Ascending aorta (tissue), 2 donors: ENCODE measurements around the gene TRAPPC12. TPM values are rescaled to one million over a fixed set of nuclear protein-coding genes. Genes with fewer than 3 reads are reported as not detected.

Experiments
- DNase-seq, 2 donors: peaks; one replicate each; pipeline ENCODE4 v3.0.0-alpha.2; 2019; ENCODE audit warnings: low spot score in 2 of 2
- H3K27ac ChIP-seq, 2 donors: fragments of 200-600 bp; sonication (generic); one replicate each; pipeline ENCODE4 v1.5.1; 2016 to 2017; ENCODE audit warnings: mild to moderate bottlenecking in 1 of 2
- H3K27me3 ChIP-seq: fragments of 200-600 bp; sonication (generic); one replicate; pipeline ENCODE4 v1.5.1; 2017
- H3K36me3 ChIP-seq, 2 donors: fragments of 200-600 bp; sonication (generic); one replicate each; pipeline ENCODE4 v1.5.1; 2016
- H3K4me1 ChIP-seq, 2 donors: fragments of 200-600 bp; sonication (generic); one replicate each; pipeline ENCODE4 v1.5.1; 2016 to 2017; ENCODE audit warnings: mild to moderate bottlenecking in 1 of 2
- H3K4me3 ChIP-seq, 2 donors: fragments of 200-600 bp; sonication (generic); one replicate each; pipeline ENCODE4 v1.5.1; 2016 to 2017; ENCODE audit warnings: mild to moderate bottlenecking in 1 of 2
- H3K9me3 ChIP-seq, 2 donors: fragments of 200-600 bp; sonication (generic); one replicate each; pipeline ENCODE4 v1.5.1; 2016
- intact Hi-C: fragments of 100-400 bp; cut with DNase I; formaldehyde crosslinking; loops from one replicate; pipeline ENCODE4 v1.15.1; 2023
- total RNA-seq: library from RNA; depleted of rRNA; stranded (reverse); fragments of >200 nt; gene quantifications from one replicate; pipeline ENCODE4 v1.1.0, GENCODE V29; 2016
- TF ChIP-seq, protein P1 (sequence below), 3 experiments: fragments of 200-600 bp in 2 of 3; fragments of 450-650 bp in 1 of 3; sonication (generic) in 2 of 3; IDR thresholded peaks; one replicate each; pipeline ENCODE4 v1.5.1; 2016 to 2019; ENCODE audit warnings: antibody characterized with exemption in 3 of 3, mild to moderate bottlenecking in 1 of 3, moderate library complexity in 1 of 3

The TRAPPC12 gene
- total RNA-seq, 1 donor from 2014 or later = 94.0 TPM

DNA sequence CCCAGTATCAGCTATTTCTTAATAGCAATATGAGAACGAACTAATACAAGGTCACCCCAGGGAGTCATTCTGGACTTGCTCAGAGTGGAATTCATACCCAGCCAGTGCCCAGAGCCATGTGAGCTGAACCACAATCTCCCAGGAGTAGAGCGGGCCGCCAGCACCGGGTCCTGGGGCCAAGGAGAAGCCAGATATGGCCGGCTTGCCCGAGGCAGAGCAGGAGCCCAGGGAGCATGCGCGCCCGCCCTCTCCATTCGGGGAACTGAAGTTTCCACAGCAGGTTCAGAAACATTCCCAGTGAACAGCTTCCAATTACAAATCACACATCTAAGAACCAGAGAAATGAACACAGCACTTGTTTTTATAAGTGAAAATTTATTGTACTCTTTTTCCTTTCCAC is 39.4 kb upstream of the TRAPPC12 start:
- DNase-seq = no peak
- TF ChIP-seq, protein P1, sequence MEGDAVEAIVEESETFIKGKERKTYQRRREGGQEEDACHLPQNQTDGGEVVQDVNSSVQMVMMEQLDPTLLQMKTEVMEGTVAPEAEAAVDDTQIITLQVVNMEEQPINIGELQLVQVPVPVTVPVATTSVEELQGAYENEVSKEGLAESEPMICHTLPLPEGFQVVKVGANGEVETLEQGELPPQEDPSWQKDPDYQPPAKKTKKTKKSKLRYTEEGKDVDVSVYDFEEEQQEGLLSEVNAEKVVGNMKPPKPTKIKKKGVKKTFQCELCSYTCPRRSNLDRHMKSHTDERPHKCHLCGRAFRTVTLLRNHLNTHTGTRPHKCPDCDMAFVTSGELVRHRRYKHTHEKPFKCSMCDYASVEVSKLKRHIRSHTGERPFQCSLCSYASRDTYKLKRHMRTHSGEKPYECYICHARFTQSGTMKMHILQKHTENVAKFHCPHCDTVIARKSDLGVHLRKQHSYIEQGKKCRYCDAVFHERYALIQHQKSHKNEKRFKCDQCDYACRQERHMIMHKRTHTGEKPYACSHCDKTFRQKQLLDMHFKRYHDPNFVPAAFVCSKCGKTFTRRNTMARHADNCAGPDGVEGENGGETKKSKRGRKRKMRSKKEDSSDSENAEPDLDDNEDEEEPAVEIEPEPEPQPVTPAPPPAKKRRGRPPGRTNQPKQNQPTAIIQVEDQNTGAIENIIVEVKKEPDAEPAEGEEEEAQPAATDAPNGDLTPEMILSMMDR (IDR thresholded peaks at IDR 0.05) = no peak
- no peaks in the 10 kb centered on the region for H3K27me3 ChIP-seq
- no peak overlapping the region for H3K27ac ChIP-seq
- H3K4me3 ChIP-seq = no peak overlapping the region
- peaks cover under 1 to 11% of the 10 kb centered on the region in 2 donors for H3K36me3 ChIP-seq
- H3K4me1 ChIP-seq = no peaks in the 10 kb centered on the region
- no peaks in the 10 kb centered on the region for H3K9me3 ChIP-seq
- intact Hi-C loops = no loop called here

DNA sequence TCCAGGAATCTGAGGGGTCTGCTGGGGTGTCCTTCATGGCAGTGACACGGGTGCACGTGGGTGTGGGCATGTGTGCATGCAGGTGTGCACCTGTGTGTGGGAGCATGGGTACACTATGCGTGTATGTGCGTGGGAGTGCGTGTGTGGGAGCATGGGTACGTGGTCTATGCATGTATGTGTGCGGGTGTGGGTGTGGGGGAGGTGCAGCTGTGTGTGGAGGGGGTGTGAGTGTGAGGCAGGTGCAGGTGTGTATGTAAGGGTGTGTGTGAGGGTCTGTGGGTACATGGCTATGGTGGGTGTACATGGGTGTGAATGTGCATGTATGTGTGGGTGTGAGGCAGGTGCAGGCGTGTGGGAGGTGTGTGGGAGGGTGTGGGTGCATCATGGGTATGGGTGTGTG is 38.2 kb upstream of the TRAPPC12 start:
- DNase-seq = no peak
- Histone ChIP-seq H3K4me1 (no peaks in the 10 kb centered on the region), H3K4me3 (no peak overlapping the region), H3K9me3 (no peaks in the 10 kb centered on the region), H3K36me3 (peaks cover 0 to 3% of the 10 kb centered on the region in 2 donors), H3K27ac (no peak overlapping the region), H3K27me3 (no peaks in the 10 kb centered on the region)
- intact Hi-C loops = no loop called here
- TF ChIP-seq, protein P1 (IDR thresholded peaks at IDR 0.05) = no peak

DNA sequence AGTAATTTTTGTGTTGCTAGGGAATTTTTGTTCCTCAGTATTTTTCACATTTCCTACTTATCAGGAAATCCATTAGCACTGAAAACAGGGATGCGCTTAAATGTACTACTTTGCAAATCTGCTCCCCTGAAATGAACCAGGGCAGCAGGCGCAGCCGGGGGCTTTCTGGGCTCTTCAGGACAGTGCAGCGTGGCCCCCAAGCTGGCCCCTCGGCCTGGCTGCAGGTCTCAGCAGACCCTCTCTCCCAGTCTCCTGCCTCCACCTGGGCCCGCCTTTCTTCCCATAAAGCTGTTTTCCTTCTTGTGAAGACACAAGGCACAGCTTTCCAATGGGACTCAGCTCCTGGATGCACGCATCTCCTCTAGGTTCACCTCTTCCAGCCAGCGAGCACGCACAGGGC is 37.2 kb upstream of the TRAPPC12 start:
- Histone ChIP-seq H3K27ac (no peak overlapping the region), H3K4me3 (no peak overlapping the region), H3K36me3 (peaks cover 3 to 5% of the 10 kb centered on the region in 2 donors), H3K4me1 (no peaks in the 10 kb centered on the region), H3K27me3 (no peaks in the 10 kb centered on the region), H3K9me3 (no peaks in the 10 kb centered on the region)
- intact Hi-C loops = no loop called here
- TF ChIP-seq, protein P1 (IDR thresholded peaks at IDR 0.05) = no peak
- DNase-seq = no peak

DNA sequence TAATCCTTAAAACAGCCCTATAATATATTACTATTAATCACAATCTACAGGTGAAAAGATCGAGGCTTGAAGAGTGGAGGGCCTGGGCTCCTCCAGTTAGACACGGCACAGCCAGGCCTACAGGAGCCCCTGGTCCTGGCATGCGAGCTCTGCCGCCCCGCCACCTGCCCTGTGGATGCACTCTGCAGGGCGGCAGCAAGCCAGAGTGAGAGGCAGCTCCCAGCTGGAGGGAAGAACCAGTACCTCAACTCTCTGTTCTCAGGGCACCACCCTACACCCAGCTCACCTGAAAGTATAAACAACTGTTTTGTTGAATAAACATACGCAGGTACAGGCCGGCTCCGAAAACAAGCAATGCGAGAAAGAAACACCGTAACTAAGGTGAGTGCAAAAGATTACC is 36.5 kb upstream of the TRAPPC12 start:
- H3K27ac ChIP-seq = no peak overlapping the region
- intact Hi-C loops = no loop called here
- H3K36me3 ChIP-seq = peaks cover 3 to 5% of the 10 kb centered on the region in 2 donors
- H3K4me3 ChIP-seq = no peak overlapping the region
- H3K4me1 ChIP-seq = no peaks in the 10 kb centered on the region
- no peaks in the 10 kb centered on the region for H3K27me3 ChIP-seq
- no peaks in the 10 kb centered on the region for H3K9me3 ChIP-seq
- DNase-seq = no peak
- TF ChIP-seq, protein P1 (IDR thresholded peaks at IDR 0.05) = no peak

DNA sequence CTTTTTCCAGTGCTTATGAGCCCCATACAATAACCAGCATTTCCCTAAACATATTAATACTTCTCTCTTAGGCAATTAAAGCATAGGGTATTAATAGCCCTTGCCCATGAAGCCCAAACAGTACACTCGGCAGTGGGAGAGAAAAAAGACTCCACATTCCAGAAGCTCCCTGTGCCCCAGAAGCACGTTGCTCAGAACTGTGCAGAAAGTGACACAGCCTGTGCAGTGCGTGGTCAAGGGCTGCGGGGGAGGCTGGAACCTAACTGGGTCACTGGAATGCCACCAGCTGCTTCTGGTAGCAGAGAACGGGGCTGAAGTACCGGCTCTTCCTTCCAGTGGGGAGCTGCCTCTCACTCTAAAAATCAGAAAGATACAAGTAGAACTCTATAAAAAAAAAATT is 34.6 kb upstream of the TRAPPC12 start:
- Histone ChIP-seq H3K9me3 (no peaks in the 10 kb centered on the region), H3K27me3 (no peaks in the 10 kb centered on the region), H3K4me3 (no peak overlapping the region), H3K27ac (no peak overlapping the region), H3K4me1 (no peaks in the 10 kb centered on the region), H3K36me3 (peaks cover 3 to 5% of the 10 kb centered on the region in 2 donors)
- intact Hi-C loops = no loop called here
- no peak for DNase-seq
- TF ChIP-seq, protein P1 (IDR thresholded peaks at IDR 0.05) = no peak

DNA sequence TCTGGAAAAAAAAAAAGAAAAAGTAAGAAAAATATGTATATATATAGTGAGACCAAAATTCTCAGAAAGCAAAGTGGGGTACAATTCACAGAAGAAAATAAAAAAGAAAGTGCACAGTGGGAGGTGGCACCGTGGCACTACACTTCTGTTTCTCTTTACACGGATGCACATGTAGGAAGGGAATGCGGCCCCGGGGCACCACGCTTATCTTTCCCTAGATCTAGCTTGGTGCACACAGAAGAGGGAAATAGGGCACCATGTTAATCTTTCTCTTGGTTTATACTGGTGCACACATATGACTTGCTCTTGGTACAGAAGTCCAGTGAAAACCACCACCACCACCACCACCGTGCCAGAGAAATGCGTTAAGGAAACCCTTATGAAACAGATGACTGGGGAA is 33.9 kb upstream of the TRAPPC12 start:
- H3K4me3 ChIP-seq = no peak overlapping the region
- intact Hi-C loops = no loop called here
- H3K36me3 ChIP-seq = peaks cover 3 to 5% of the 10 kb centered on the region in 2 donors

More for the DNA sequence above, 33.9 kb upstream of the TRAPPC12 start:
- no peaks in the 10 kb centered on the region for H3K27me3 ChIP-seq
- H3K9me3 ChIP-seq = no peaks in the 10 kb centered on the region
- no peak overlapping the region for H3K27ac ChIP-seq
- DNase-seq = no peak
- TF ChIP-seq, protein P1 (IDR thresholded peaks at IDR 0.05) = no peak
- H3K4me1 ChIP-seq = no peaks in the 10 kb centered on the region
